HL-60 (cell line): ENCODE data around the gene PTGDS.
A peak's percentile ranks its signal among the peaks of the same experiment; 100 is the strongest.

Experiments used
- DNase-seq, 2 experiments: peaks; one replicate each; pipeline ENCODE4 v3.0.0-alpha.2; 2010 to 2020; ENCODE audit warnings: low read depth in 1 of 2, low spot score in 1 of 2
- H3K27ac ChIP-seq: fragments of 250-450 bp; sonication (Bioruptor Pico); replicated peaks from 2 replicates; pipeline ENCODE4 v1.5.1; 2020; ENCODE audit warnings: mild to moderate bottlenecking, moderate library complexity
- H3K27me3 ChIP-seq: fragments of 250-450 bp; sonication (Bioruptor Pico); 2 replicates; pipeline ENCODE4 v1.5.1; 2021; ENCODE audit warnings: mild to moderate bottlenecking, moderate library complexity; ENCODE audit not compliant: insufficient read depth, poor library complexity, severe bottlenecking
- H3K4me3 ChIP-seq: replicated peaks from 2 replicates; pipeline ENCODE4 v1.5.1; 2011; ENCODE audit warnings: mild to moderate bottlenecking, control low read depth, low read length; ENCODE audit not compliant: insufficient read depth
- GABPA ChIP-seq: IDR thresholded peaks from 2 replicates; pipeline ENCODE4 v1.6.1; 2012; ENCODE audit warnings: low read depth
- POLR2AphosphoS5 ChIP-seq: IDR thresholded peaks from 2 replicates; pipeline ENCODE4 v1.6.1; 2012; ENCODE audit warnings: low read depth
- SPI1 ChIP-seq: IDR thresholded peaks from 2 replicates; pipeline ENCODE4 v1.6.1; 2012; ENCODE audit warnings: low read depth, mild to moderate bottlenecking, borderline replicate concordance
- TF ChIP-seq, protein P1 (sequence below): IDR thresholded peaks from 2 replicates; pipeline ENCODE4 v1.6.1; 2012; ENCODE audit warnings: low read depth; ENCODE audit not compliant: insufficient replicate concordance
- TF ChIP-seq, protein P2 (sequence below): IDR thresholded peaks from one replicate; pipeline ENCODE4 v1.5.1; 2011; ENCODE audit warnings: low read length, control low read depth, inconsistent platforms; ENCODE audit not compliant: insufficient read depth

Gene PTGDS

DNA sequence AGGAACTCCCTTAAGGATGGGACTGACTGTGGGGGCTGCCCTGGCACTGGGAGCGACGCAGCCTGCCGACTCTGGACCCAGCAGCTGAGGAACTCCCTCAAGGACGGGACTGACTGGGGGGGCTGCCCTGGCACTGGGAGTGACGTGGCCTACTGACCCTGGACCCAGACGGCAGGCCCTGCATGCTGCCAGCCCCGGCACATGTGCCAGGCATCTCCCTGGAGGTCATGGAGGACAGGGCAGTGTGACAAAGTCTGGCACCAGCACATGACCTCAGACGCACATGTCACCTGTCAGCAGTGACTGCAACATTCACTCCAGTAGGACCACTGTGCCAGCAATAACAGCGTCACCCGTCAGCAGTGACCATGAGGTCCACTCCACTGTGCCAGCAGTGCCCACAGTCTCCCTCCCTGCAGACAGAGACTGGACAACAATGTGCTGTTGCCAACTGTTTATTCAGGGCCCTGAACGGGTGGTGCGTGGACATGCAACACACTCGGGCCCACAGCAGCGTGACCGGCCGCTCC is 37.2 kb upstream of the PTGDS start:
- Histone ChIP-seq H3K4me3 (no peak overlapping the region), H3K27ac (no peak overlapping the region), H3K27me3 (no peaks in the 10 kb centered on the region)
- no peak for DNase-seq
- no peak; the same call in 1 of the 2 replicates for TF ChIP-seq POLR2AphosphoS5
- TF ChIP-seq GABPA: no peak
- no peak for TF ChIP-seq SPI1
- TF ChIP-seq, protein P1, sequence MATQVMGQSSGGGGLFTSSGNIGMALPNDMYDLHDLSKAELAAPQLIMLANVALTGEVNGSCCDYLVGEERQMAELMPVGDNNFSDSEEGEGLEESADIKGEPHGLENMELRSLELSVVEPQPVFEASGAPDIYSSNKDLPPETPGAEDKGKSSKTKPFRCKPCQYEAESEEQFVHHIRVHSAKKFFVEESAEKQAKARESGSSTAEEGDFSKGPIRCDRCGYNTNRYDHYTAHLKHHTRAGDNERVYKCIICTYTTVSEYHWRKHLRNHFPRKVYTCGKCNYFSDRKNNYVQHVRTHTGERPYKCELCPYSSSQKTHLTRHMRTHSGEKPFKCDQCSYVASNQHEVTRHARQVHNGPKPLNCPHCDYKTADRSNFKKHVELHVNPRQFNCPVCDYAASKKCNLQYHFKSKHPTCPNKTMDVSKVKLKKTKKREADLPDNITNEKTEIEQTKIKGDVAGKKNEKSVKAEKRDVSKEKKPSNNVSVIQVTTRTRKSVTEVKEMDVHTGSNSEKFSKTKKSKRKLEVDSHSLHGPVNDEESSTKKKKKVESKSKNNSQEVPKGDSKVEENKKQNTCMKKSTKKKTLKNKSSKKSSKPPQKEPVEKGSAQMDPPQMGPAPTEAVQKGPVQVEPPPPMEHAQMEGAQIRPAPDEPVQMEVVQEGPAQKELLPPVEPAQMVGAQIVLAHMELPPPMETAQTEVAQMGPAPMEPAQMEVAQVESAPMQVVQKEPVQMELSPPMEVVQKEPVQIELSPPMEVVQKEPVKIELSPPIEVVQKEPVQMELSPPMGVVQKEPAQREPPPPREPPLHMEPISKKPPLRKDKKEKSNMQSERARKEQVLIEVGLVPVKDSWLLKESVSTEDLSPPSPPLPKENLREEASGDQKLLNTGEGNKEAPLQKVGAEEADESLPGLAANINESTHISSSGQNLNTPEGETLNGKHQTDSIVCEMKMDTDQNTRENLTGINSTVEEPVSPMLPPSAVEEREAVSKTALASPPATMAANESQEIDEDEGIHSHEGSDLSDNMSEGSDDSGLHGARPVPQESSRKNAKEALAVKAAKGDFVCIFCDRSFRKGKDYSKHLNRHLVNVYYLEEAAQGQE: no peak
- TF ChIP-seq, protein P2, sequence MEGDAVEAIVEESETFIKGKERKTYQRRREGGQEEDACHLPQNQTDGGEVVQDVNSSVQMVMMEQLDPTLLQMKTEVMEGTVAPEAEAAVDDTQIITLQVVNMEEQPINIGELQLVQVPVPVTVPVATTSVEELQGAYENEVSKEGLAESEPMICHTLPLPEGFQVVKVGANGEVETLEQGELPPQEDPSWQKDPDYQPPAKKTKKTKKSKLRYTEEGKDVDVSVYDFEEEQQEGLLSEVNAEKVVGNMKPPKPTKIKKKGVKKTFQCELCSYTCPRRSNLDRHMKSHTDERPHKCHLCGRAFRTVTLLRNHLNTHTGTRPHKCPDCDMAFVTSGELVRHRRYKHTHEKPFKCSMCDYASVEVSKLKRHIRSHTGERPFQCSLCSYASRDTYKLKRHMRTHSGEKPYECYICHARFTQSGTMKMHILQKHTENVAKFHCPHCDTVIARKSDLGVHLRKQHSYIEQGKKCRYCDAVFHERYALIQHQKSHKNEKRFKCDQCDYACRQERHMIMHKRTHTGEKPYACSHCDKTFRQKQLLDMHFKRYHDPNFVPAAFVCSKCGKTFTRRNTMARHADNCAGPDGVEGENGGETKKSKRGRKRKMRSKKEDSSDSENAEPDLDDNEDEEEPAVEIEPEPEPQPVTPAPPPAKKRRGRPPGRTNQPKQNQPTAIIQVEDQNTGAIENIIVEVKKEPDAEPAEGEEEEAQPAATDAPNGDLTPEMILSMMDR: no peak

DNA sequence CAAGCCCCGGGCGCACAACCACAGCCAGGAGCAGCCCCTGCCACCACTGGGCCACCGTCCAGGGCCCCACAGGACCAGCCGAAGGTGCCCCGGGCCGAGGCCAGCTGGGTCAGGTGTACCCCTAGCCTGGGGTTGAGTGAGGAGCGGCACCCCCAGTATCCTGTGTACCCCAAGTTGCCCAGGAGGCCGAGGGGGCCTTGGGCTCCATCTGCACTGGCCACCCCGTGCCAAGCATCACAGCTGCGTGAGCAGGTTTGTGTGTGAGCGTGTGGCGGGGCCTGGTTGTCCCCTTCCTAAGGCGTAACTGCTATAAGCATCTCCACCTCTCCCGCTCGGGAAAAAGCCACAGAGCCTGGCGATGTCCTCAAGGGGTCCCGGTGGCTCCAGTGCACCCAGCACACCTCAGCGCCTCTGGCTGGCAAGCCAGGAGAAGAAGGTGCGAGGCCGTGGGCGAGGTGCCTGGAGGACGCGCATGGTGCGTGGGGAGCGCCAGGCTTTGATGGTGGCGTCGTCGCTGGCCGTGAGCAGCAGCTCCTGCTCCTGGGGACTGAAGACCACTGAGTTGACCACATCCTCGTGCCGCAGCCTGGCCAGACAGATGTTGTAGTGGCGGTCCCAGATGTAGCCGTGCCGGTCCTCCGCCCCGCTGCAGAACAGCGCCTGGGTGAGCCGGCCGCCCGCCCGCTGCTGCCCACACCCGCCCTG is 36.6 kb upstream of the PTGDS start:
- no peak for DNase-seq
- Histone ChIP-seq H3K4me3 (no peak overlapping the region), H3K27me3 (no peaks in the 10 kb centered on the region), H3K27ac (no peak overlapping the region)
- TF ChIP-seq POLR2AphosphoS5 (peak; percentile 17; the same call in 1 of the 2 replicates), SPI1 (no peak)

DNA sequence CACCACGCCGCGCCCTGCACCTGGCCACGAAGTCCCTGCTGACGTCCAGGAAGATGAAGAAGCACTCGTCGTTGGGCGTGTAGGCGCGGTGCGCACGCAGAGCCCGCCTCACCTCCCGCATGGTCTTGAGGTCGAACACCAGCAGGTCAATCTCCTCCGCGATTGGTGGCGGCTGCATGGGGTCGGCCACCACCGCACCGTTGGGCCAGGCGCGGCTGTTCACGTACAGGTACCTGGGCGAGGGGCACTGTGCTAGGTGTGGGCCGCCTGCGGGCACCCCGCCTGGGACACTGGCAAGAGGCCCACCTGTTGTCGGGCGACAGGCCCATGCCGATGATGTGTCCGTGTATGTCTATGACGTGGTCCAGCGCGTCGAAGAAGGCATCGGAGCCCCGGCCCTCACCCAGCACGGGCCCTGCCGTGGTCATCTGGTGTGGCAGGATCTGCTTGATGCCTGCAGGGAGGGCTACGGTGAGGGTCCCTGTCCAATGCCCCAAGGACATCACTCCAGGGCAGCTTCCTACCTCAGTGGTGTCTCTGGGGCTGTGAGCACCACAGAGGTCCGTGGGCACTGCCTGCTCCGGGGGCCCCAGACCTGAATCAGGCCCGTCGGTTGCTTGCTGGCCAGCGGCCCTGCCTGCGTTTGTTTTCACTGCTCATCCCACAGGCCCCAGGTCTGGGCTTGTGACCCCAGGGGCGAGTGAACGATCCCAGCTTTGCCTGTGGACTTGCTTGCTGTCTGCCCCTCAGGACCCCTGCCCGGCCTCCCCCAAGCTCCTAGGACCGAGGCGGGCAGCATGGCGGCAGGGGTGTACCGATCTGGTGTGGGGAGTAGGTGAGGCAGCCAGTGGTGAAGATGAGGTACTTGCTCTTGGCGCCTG is 35.8 kb upstream of the PTGDS start:
- no peak overlapping the region for H3K4me3 ChIP-seq
- no peak overlapping the region for H3K27ac ChIP-seq
- TF ChIP-seq, protein P1: no peak
- TF ChIP-seq POLR2AphosphoS5: 0 out of 2 replicates have a peak, but pooled peaks have one; percentile 11
- no peak for DNase-seq
- H3K27me3 ChIP-seq: no peaks in the 10 kb centered on the region

DNA sequence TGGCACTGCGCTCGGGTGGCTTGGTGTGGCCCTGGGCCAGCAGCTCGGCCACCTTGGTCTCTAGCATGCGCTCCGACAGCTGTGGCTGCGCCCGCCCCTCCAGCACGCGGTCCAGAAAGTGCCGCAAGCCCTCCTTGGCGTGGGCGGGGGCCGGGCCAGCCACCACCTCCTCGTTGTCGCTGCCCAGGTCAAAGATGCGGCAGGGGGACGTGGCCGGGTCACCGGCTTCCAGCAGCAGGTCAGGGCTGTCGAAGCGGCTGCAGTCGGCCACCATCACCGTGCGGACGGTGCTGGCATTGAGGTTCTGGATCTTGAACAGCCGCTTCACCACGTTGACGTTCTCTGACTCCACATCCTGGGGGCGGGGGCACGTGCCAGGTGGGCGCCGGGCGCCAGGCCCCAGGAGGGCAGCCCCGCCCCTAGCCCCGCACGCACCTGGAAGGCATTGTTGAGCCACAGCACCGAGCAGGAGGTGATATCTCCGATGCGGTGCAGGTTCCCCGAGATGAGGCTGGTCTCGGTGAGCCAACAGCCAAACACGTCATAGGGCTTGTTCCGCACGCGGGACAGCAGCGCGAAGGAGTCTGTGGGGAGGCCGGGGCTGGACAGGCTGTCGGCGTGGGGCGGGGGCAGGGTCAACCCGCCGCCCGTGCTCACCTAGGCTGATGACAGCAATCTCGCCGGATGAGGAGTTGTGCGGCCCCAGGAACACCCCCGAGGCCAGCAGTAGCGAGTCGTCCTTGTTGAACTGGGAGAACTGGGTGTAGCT is 35.0 kb upstream of the PTGDS start:
- Histone ChIP-seq H3K4me3 (no peak overlapping the region), H3K27ac (no peak overlapping the region), H3K27me3 (no peaks in the 10 kb centered on the region)
- no peak for DNase-seq
- TF ChIP-seq POLR2AphosphoS5: 0 out of 2 replicates have a peak, but pooled peaks have one; percentile 3
- TF ChIP-seq, protein P1: no peak
- no peak for TF ChIP-seq GABPA
- TF ChIP-seq, protein P2: no peak
- TF ChIP-seq SPI1: no peak
